Measurements from ENCODE around the gene SUSD6.

DNA sequence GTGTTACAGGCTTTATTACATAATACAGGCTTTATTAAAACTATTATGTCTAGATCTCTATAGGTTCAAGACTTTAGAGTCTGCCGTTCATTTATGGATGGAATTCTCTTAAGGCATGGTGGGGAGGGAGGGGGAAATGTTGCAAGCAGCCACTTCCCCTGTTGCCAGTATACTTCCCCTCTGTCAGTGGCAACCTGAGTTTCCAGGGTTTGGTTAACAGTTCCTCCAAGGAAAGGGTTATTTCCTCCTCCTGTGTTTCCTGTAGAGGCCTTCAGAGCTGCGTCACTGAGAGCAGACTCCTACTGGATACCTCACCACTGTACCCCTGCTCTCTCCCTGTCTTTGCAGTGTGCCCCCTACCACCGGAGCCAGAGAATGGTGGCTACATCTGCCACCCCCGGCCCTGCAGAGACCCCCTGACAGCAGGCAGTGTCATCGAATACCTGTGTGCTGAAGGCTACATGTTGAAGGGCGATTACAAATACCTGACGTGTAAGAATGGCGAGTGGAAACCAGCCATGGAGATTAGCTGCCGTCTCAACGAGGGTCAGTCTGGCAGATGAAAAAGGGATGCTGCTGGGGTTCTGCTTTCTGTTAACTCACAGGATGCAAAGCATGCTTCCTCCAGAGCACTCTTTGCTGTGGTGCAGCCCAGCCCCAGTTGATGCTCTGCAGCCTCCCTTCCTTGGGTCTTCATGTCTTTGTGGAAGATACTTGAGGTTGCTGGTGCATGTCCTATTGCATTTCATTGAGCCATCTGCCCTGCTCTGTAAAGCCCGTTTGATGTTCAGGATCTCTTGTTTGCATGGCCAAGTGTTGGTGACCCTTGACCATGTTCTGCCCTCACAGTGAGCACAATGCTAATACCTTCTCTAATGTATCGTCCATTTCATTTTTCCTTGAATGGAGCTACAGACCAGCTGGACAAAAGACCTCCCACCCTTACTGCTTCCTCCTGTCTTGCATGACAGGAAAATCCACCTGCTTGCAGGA lies 91.9 kb downstream of the SUSD6 start:
- no peak for TF ChIP-seq CTCF (IDR thresholded peaks at IDR 0.05; ENCODE audit: low read depth, low read length)
- TF ChIP-seq EZH2phosphoT487 (IDR thresholded peaks at IDR 0.05; ENCODE audit: low read depth), result no peak

Data from OCI-LY3 (cell line).